Neural cell (in vitro differentiated cells): ENCODE measurements around the gene KIF23. TPM values are rescaled to one million over a fixed set of nuclear protein-coding genes. Genes with fewer than 3 reads are reported as not detected.

Source experiments
- H2AFZ ChIP-seq: fragments of 200-600, 300-800 bp; sonication (generic), shearing (Covaris generic); 2 replicates; pipeline ENCODE4 v1.6.0; 2014; ENCODE audit warnings: low read depth, mild to moderate bottlenecking, antibody characterized with exemption, low read length, moderate library complexity
- H3F3A ChIP-seq: fragments of 200-600 bp; shearing (Covaris generic); 2 replicates; pipeline ENCODE4 v1.6.1; 2016; ENCODE audit warnings: mild to moderate bottlenecking, moderate library complexity, mixed read lengths, antibody characterized with exemption, low read length; ENCODE audit not compliant: insufficient read depth, poor library complexity, severe bottlenecking
- H3K27ac ChIP-seq: fragments of 200-600, 300-800 bp; sonication (generic), shearing (Covaris generic); 2 replicates; pipeline ENCODE4 v1.5.1; 2014; ENCODE audit warnings: mild to moderate bottlenecking, low read length, moderate library complexity
- H3K27me3 ChIP-seq: fragments of 300-800, 200-600 bp; sonication (generic), shearing (Covaris generic); 2 replicates; pipeline ENCODE4 v1.6.0; 2014; ENCODE audit warnings: mild to moderate bottlenecking, low read depth, low read length, moderate library complexity; ENCODE audit not compliant: insufficient read depth
- H3K36me3 ChIP-seq: fragments of 300-800, 200-600 bp; sonication (generic), shearing (Covaris generic); 2 replicates; pipeline ENCODE4 v1.5.1; 2014; ENCODE audit warnings: mild to moderate bottlenecking, antibody characterized with exemption, low read length, moderate library complexity; ENCODE audit not compliant: insufficient read depth
- H3K4me2 ChIP-seq: fragments of 300-800, 200-600 bp; sonication (generic), shearing (Covaris generic); 2 replicates; pipeline ENCODE4 v1.6.0; 2014; ENCODE audit warnings: mild to moderate bottlenecking, low read length
- H3K4me3 ChIP-seq: fragments of 300-800, 200-600 bp; sonication (generic), shearing (Covaris generic); 2 replicates; pipeline ENCODE4 v1.5.1; 2014; ENCODE audit warnings: mild to moderate bottlenecking, low read length, moderate library complexity
- H3K79me2 ChIP-seq: fragments of 200-600 bp; shearing (Covaris generic); replicated peaks from 2 replicates; pipeline ENCODE4 v1.6.0; 2014; ENCODE audit warnings: mild to moderate bottlenecking, low read length, moderate library complexity; ENCODE audit not compliant: insufficient read depth
- H3K9ac ChIP-seq: fragments of 300-800, 200-600 bp; sonication (generic), shearing (Covaris generic); 2 replicates; pipeline ENCODE4 v1.6.1; 2016; ENCODE audit warnings: mild to moderate bottlenecking, low read length, mixed read lengths
- H3K9me2 ChIP-seq: fragments of 200-600 bp; shearing (Covaris generic); 2 replicates; pipeline ENCODE4 v1.6.1; 2016; ENCODE audit warnings: mild to moderate bottlenecking, low read length, mixed read lengths; ENCODE audit not compliant: insufficient read depth
- H3K9me3 ChIP-seq: fragments of 200-600, 300-800 bp; sonication (generic), shearing (Covaris generic); 2 replicates; pipeline ENCODE4 v1.6.1; 2016; ENCODE audit warnings: mild to moderate bottlenecking, mixed run types, low read length, moderate library complexity, mixed read lengths
- H4K20me1 ChIP-seq: fragments of 200-600 bp; shearing (Covaris generic); 2 replicates; pipeline ENCODE4 v1.6.1; 2016; ENCODE audit warnings: mild to moderate bottlenecking, mixed run types; ENCODE audit not compliant: insufficient read depth
- EP300 ChIP-seq: fragments of 450-650 bp; conservative IDR thresholded peaks from 2 replicates; pipeline ENCODE4 v1.6.1; 2014; ENCODE audit warnings: antibody characterized with exemption, mild to moderate bottlenecking, moderate library complexity; ENCODE audit not compliant: poor library complexity, severe bottlenecking
- MXI1 ChIP-seq: fragments of 450-650 bp; conservative IDR thresholded peaks from 2 replicates; pipeline ENCODE4 v1.6.1; 2014; ENCODE audit warnings: antibody characterized with exemption, mild to moderate bottlenecking; ENCODE audit not compliant: poor library complexity, severe bottlenecking
- POLR2AphosphoS5 ChIP-seq: IDR thresholded peaks from 2 replicates; pipeline ENCODE4 v1.6.1; 2012
- RAD21 ChIP-seq: fragments of 450-650 bp; conservative IDR thresholded peaks from 2 replicates; pipeline ENCODE4 v1.6.1; 2014; ENCODE audit warnings: antibody characterized with exemption, mild to moderate bottlenecking, moderate library complexity
- TAF1 ChIP-seq: IDR thresholded peaks from 2 replicates; pipeline ENCODE4 v1.6.1; 2012; ENCODE audit warnings: low read depth
- polyA plus RNA-seq: library from polyadenylated mRNA; depleted of rRNA; stranded (reverse); fragments of >200 nt; gene quantifications from 2 replicates; pipeline ENCODE4 v1.2.3, GENCODE V29; 2014
- small RNA-seq, 3 experiments: library from RNA; depleted of rRNA; stranded (forward); fragments of <200 nt; gene quantifications; one replicate each; pipeline ENCODE3, GENCODE V24; 2012

KIF23 gene
- polyA plus RNA-seq, 1 donor from 2014 or later: 1.7 TPM

DNA sequence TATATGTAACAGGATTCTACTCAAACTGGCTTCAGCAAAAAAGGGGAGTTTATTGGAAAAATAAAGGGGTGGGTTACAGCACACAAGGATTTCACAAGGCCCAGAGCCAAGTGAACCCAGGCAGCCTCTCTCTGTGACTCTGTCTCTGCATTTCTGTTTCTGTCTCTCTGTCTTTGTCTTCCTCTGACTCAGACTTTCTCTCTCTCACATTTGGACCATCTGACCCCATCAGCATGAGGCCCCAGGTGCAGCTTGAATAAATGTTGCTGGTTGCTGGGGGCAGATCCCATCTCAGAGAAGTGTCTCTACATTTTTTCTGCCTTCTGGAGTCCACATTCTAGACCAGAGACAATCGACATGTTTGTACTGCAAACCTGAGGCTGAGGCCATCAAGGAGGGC is 83.5 kb downstream of the KIF23 start:
- no peak overlapping the region for H2AFZ ChIP-seq
- no peaks in the 10 kb centered on the region for H3K27me3 ChIP-seq
- no peak overlapping the region for H3K9ac ChIP-seq
- no peaks in the 10 kb centered on the region for H3K36me3 ChIP-seq
- no peak overlapping the region for H3K4me2 ChIP-seq
- no peaks in the 10 kb centered on the region for H3K9me3 ChIP-seq
- H3K9me2 ChIP-seq: no peaks in the 10 kb centered on the region
- no peak overlapping the region for H3K27ac ChIP-seq
- TF ChIP-seq POLR2AphosphoS5: no peak
- TF ChIP-seq EP300: no peak
- no peak for TF ChIP-seq RAD21
- TF ChIP-seq MXI1: no peak
- TF ChIP-seq TAF1: no peak
- H4K20me1 ChIP-seq: no peaks in the 10 kb centered on the region
- no peaks in the 10 kb centered on the region for H3F3A ChIP-seq
- no peaks in the 10 kb centered on the region for H3K79me2 ChIP-seq
- H3K4me3 ChIP-seq: no peak overlapping the region

Small RNA genes within 50 kb of the gene (small RNA-seq; reads per million reads assigned to genes)
- 0 to 0.41 (median 0.10) reads per million in 3 experiments for gene RF00012

Other genes with a start within 250 kb of the KIF23 start
- not detected in 2 replicates for gene PAQR5, start 115.4 kb upstream of the KIF23 start, polyA plus RNA-seq
- gene RPLP1, start 38.5 kb downstream of the KIF23 start, polyA plus RNA-seq: 37.5 and 41.7 TPM in 2 replicates